Stimulated activated CD8-positive, alpha-beta memory T cell treated with anti-CD3 and anti-CD28 coated beads, Interleukin-2, amount 100 ng/mL, for 1 hour (primary cell): ENCODE data around the gene SDR42E2.
"Not testable (repeated sequence)": the region's sequence is repeated elsewhere in the genome, so short reads cannot be mapped to it uniquely, and the experiment has no call there.

Experiments
- DNase-seq, 2 donors: peaks; one replicate each; pipeline ENCODE4 v3.0.0-alpha.2; 2020; ENCODE audit warnings: low read depth in 2 of 2

Gene SDR42E2

DNA sequence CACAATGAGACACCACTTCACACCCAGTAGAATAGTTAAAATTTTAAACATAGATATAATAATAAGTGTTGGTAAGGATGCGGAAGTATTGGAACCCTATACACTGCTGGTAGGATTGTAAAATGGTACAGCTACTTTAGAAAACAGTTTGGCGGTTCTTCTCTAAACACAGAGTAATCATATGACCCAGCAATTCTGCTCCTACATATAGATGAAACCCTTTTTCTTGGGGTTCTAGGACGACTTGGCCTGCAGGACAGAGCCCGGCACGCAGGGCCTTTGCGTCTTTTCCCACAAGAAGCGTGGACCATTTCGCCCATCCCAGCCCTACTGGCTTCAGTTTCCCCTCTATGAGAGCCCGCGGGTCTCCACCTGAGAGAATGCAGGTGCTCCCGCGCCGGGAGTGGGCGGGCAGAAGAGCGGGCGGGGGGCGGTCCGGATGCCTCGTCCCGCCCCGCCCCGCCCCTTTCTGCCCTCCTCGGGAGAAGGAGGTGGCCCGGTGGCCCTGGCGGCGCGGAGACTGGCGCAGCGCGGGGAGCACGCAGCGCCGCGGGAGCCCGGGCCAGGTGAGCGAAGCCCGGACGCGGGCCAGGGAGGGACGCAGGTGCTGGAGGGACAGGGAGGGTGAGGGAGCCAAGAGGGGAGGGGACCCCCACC is at the start of gene SDR42E2:
Gene SDR42E2, plus strand, starts transcription at position 508 of the 657 bp plus-strand sequence. CDS start 3,077 bp downstream, outside the sequence.
- peak in 1 of 2 donors; percentile 23 for DNase-seq

DNA sequence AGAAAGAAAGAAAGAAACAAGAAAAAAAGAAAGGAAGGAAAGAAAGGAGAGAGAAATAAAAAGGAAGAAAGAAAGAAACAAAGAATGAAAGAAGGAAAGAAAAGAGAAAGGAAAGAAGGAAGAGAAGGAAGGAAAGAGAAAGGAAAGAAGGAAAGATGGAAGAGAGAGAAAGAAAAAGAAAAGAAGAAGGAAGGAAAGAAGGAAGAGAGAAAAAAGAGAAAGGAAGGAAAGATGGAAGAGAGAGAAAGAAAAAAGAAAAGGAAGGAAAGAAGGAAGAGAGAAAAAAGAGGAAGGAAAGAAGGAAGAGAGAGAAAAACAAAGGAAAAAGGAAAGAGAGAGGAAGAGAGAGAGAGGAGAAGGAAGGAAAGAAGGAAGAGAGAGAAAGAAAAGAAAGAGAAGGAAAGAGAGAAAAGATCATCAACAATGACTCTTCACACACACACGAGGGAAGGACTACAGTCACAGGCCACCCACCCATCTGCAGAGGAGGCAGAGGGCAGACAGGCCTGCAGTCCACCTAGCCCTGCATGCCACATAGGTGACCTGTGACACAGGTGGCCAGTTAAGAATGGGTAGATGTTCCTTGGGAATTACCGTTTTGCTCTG is 46.1 kb upstream of the SDR42E2 start:
- DNase-seq, result no peak

GRCh38 chr16:22117609-22118008 is 44.7 kb upstream of the SDR42E2 start:
- no peak for DNase-seq

DNA sequence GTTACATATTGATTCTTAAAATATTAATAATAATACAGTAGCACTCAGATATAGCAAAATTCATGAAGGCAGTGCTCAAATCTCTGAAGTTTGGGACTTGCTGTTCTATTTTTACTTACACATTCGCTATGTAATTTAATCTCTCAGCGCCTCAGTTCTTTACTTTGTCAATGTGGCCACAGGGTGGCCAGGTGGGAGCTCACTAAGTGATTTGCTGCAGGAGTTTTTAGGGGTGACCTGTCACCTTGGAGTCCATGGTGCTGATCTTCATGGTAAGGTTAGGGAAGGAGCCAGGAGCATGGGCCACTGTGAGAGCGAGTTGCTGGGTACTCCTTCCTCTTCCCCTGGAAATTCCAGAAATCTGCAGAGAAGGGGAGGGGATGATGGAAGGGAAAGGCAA is 41.9 kb upstream of the SDR42E2 start:
- DNase-seq, result no peak

DNA sequence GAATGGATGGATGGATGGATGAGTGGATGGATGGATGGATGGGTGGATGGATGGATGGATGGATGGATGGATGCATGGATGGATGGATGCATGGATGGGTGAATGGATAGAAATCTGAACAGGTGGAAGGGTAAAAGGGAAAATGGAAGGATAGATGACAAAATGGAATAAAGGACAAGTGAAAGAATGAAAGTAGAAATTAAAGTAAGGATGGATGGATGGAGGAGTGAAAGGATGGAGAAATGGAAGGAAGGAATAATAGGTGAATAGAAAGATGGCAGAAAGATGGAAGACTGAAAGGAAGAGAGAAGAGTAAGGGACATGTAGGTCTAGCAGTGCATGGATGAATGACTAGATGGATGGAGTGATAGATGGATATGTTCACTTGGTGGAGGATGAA is 40.1 kb upstream of the SDR42E2 start:
- no peak for DNase-seq

- no peak for DNase-seq
Observed at GRCh38 chr16:22123146-22123545, 39.2 kb upstream of the SDR42E2 start.

- DNase-seq, result no peak
Observed at GRCh38 chr16:22123759-22124490, 38.4 kb upstream of the SDR42E2 start.

DNA sequence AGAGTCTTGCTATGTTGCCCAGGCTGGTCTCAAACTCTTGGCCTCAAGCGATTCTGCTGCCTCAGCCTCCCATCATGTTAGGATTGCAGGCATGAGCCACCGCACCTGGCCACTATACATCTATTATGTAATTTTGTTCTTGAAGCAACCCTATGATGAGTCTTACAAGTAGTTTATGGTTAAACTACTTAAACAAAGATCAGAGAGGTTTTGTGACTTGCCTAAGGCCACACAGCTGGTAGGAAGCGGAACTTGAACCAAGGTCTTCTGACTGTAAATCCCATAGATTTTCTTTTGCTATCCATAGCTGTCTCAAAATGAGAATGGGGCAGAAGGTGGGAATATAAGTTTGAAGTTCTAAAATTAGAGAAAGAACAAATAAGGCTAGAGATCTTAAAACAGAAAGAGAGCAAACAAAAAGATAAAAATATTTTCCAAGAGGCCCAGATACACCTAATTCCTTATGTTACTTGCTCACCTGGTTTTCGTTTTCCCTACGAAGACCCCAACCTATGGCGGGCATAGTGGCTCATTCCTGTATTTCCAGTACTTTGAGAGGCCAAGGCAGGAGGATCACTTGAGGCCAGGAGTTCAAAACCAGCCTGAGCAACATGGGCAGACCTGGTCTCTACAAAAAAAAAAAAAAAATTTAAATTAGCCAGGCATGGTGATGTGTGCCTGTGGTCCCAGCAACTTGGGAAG is 37.6 kb upstream of the SDR42E2 start:
- no peak for DNase-seq

DNA sequence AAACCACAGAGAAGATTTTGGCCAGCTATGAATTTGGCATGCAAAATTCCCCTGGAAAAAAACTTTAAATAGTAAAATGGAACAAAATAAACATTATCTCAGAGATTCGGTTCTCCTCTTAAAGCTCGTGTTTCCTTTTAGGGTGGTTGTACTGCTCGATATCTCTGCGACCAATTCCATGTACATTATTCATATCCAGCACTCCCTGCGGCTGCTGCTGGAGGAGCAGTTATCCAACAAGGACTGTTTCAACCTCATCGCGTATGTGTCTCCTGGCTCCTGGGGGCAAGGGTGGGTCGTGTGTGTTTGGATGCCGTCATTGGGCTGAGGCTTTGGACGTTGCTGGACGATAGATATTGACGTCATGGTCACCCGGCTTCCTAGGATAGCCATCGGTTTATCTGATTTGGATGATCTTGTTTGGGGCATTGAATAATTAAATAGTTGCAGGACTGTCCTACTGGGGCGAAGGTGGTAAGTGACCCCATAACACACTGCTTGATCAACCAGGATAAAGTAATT is 36.2 kb upstream of the SDR42E2 start:
- DNase-seq, result no peak

DNA sequence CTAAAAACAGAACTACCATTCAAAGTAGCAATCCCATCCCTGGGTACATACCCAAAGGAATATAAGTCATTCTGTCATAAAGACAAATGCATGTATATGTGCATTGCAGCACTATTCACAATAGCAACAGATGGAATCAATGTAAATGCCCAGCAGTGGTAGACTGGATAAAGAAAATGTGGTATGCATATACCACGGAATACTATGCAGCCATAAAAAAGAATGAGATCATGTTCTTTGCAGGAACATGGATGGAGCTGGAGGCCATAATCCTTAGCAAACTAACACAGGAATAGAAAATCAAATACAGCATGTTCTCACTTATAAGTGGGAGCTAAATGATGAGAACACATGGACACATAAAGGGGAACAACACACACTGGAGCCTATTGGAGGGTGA is 33.8 kb upstream of the SDR42E2 start:
- DNase-seq, result not testable (repeated sequence)

DNA sequence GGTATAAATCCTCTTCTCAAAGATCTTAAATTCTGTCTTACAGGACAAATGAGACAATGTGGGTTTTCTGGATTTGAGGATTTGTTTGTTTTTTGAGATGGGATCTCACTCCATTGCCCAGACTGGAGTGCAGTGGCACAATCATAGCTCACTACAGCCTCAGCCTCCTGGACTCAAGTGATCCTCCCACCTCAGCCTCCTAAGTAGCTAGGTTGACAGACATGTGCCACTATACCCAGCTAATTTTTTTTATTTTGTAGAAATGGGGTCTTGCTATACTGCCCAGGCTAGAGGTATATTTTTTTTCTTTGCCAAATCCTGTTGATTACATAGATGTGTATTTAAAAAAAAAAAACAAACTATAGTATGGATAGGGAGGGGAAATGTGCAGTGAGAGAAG is 31.8 kb upstream of the SDR42E2 start:
- DNase-seq, result no peak

DNA sequence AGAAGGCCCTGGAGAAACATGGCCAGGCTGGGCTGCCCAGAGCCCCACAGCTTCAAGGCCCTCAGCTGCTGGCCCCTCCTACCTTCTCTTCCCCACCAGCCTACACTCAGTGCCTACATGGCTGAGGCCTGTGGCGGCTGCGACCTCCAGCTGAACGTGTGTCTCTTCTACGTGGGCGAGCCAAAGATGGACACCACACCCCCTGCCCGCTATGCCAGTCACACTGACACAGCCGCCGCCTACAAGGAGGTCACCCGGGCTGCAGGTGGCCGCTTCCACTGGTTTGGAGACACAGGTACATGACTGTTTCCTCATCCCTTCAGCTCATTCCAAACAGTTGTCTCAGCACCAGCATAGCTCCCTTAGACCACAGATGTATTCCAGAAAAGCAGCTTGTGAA is 29.5 kb upstream of the SDR42E2 start:
- DNase-seq, result no peak

GRCh38 chr16:22138482-22138881 is 23.8 kb upstream of the SDR42E2 start:
- no peak for DNase-seq

GRCh38 chr16:22139008-22139407 is 23.3 kb upstream of the SDR42E2 start:
- no peak for DNase-seq

DNA sequence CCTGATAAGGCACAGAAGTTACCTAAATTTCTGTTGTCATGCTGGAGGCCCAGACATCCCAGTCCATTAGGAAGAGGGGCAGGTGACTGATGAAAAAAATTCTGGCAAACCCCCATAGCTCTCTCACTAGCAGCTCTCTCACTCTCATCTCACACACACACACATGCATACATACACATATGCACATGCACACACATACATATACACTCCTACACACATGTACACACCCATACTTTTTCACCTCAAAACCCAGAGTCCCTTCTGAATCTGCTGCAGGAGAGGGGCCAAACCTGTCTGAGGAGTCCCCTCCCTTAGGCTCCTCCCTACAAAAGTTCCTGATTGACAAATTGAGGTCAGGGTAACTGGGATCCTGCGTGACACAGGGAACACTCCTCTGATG is 22.6 kb upstream of the SDR42E2 start:
- no peak for DNase-seq

GRCh38 chr16:22141767-22142166 is 20.5 kb upstream of the SDR42E2 start:
- DNase-seq, result no peak

- no peak for DNase-seq
Observed at GRCh38 chr16:22144520-22144919, 17.8 kb upstream of the SDR42E2 start.

GRCh38 chr16:22147853-22148252 is 14.5 kb upstream of the SDR42E2 start:
- no peak for DNase-seq

GRCh38 chr16:22151246-22151998 is 10.9 kb upstream of the SDR42E2 start:
- DNase-seq, result no peak

DNA sequence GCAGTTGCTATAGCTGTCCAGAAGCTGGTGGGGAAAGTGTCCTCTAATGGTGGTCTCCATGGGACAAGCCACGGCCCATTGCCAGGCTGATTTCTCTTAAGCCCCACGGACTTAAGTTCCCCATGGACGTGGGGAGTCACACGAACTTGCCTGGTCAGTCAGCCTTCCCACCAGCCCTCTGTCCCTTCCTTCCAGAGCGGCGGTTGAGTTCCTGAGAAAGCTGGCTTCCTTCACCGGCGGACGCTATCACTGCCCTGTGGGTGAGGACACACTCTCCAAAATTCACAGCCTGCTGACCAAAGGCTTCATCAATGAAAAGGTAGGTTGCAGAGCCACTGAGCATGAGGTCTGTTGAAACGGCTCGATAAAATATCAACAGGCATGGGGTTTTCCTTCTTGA is 10.0 kb upstream of the SDR42E2 start:
- no peak for DNase-seq

DNA sequence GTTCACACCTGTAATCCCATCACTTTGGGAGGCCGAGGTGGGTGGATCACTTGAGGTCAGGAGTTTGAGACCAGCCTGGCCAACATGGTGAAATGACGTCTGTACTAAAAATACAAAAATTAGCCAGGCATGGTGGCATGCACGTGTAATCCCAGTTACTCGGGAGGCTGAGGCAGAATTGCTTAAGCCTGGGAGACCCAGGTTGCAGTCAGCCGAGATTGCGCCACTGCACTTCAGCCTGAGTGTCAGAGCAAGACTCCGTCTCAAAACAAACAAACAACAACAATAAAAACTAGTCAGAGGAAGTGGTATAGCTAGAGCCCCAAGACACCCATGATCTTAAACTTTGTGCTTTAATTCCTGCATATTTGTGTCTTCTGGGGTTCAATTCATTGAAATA is 9.2 kb upstream of the SDR42E2 start:
- not testable (repeated sequence) for DNase-seq
